ENCODE data around the gene SRPK3.

Gene SRPK3

DNA sequence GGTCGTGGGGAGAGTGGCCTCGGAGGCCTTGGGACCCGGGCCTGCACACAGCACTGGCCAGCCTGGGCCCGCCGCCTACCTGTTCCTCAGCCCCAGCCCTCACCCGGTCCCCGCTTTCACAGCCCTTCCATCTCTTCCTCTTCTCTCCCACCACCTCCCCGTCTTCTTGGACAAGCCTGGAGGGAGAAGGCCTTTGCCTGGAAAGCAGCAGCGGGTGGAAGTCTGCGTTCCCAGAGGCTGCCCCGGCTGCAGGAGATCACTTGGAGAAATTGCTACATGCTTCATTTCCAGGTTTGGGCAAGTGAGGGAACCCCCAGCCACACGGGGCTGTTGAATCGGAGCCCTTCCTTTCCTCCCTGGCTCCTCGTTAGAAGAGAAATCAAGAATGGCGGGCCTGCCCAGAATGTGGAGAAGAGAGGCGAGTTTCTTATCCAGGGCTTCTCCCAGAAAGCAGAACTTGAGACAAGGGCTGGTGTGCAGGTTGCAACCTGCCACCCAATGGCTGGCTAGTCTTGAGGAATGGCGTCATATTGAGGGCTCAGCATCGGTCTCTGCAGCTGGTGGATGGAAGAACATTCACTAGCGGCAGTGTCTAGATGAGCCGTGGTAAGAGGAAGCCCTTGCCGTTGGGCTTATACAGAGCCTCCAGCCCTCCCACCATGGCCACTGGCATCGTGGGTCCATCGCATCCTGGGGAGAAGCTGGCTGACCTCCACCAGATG lies 50.7 kb downstream of the SRPK3 start:
- TF ChIP-seq, protein P1, sequence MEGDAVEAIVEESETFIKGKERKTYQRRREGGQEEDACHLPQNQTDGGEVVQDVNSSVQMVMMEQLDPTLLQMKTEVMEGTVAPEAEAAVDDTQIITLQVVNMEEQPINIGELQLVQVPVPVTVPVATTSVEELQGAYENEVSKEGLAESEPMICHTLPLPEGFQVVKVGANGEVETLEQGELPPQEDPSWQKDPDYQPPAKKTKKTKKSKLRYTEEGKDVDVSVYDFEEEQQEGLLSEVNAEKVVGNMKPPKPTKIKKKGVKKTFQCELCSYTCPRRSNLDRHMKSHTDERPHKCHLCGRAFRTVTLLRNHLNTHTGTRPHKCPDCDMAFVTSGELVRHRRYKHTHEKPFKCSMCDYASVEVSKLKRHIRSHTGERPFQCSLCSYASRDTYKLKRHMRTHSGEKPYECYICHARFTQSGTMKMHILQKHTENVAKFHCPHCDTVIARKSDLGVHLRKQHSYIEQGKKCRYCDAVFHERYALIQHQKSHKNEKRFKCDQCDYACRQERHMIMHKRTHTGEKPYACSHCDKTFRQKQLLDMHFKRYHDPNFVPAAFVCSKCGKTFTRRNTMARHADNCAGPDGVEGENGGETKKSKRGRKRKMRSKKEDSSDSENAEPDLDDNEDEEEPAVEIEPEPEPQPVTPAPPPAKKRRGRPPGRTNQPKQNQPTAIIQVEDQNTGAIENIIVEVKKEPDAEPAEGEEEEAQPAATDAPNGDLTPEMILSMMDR (conservative IDR thresholded peaks at IDR 0.05) = no peak

DNA sequence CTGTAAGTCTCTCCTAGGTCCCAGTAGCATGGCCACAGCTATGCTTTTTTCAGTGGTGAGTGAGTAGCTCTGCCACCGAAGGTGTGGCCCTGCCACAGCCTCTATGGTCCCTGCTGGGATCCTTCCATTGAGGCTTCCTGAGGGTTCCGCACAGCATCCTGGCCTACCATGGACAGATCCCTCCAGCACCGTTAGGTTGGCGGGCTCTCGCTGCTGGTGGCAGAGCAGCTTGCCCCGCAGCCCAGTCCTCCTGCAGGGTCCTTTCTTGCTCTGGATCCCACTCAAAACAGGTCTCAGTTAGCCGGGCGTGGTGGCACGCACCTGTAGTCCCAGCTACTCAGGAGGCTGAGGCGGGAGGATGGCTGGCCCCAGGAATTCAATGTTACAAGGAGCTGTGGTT lies 51.9 kb downstream of the SRPK3 start:
- TF ChIP-seq, protein P1 (conservative IDR thresholded peaks at IDR 0.05) = no peak
- H3K27ac ChIP-seq = no peak overlapping the region

More for the DNA sequence above, 50.7 kb downstream of the SRPK3 start:
- H3K27ac ChIP-seq = no peak overlapping the region

Measured in VCaP (cell line).